NCI-H2227 (cell line): ENCODE results near the gene GRIN1.
"Not testable (repeated sequence)": the region's sequence is repeated elsewhere in the genome, so short reads cannot be mapped to it uniquely, and the experiment has no call there.

Experiments used
- DNase-seq: peaks from one replicate; lab custom pipeline; 2025; ENCODE audit not compliant: unreplicated experiment; lab: John Stamatoyannopoulos, UW

Gene GRIN1

DNA sequence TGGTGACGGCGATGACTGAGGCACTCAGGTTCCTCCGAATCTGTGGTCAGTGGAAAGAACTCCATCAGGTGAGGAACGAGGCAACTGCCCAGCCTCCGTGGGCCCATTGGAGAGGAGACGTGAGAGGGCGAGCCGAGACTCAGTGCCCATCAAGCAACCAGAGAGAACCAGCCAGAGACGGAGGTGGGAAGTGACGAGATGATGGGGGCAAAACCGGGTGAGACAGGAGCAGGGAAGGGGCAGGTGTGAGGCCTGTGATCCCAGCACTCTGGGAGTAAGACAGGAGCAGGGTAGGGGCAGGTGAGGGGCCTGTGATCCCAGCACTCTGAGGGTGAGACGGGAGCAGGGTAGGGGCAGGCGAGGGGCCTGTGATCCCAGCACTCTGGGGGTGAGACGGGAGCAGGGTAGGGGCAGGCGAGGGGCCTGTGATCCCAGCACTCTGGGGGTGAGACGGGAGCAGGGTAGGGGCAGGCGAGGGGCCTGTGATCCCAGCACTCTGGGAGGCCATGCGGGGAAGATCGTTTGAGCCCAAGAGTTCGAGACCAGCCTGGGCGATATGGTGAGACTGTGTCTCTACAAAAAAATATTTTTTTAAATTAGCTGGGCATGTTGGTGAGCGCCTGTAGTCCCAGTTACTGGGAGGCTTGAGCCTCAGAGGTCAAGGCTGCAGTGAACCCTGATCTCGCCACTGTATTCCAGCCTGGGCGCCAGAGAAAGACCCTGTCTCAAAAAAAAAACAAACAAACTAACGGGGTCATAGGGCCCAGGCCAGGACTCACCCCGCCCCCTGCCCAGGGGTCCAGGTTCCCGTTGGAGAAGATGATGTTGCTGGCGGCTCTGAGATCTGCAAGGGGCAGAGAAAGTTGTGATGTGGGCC is 27.8 kb upstream of the GRIN1 start:
- DNase-seq = no peak

- DNase-seq = no peak
Observed at GRCh38 chr9:137111788-137112563, 27.0 kb upstream of the GRIN1 start.

- no peak for DNase-seq
Observed at GRCh38 chr9:137112564-137113384, 26.2 kb upstream of the GRIN1 start.

GRCh38 chr9:137113385-137114159 is 25.4 kb upstream of the GRIN1 start:
- no peak for DNase-seq

DNA sequence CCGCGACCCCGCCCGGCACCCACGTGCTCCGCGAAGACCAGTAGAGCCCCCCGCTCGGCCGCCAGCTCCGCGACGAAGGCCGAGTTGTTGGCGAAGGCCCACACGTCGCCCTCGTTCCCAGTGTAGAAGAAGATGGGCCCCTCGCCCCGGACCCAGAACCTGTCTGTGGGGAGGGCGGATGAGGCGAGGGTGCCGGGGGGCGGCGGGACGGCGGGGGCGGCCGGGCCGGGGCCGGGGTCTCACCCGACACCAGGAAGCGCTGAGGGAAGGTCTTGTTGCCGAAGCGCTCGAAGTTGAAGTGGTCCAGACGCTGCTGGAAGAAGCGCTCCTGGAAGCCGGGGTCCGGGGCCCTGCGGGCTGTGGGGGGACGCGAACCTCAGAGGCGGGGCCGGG is 24.7 kb upstream of the GRIN1 start:
- DNase-seq = no peak

- peak; percentile 63 for DNase-seq
Observed at GRCh38 chr9:137114613-137115393, 24.2 kb upstream of the GRIN1 start, which contains the start of gene DPP7. Gene DPP7 (minus strand): TSS chr9:137114733. CDS start chr9:137114713, 20 bp downstream.

- no peak for DNase-seq
Observed at GRCh38 chr9:137115394-137116026, 23.4 kb upstream of the GRIN1 start.

GRCh38 chr9:137116027-137116507 is 22.9 kb upstream of the GRIN1 start:
- DNase-seq = no peak

DNA sequence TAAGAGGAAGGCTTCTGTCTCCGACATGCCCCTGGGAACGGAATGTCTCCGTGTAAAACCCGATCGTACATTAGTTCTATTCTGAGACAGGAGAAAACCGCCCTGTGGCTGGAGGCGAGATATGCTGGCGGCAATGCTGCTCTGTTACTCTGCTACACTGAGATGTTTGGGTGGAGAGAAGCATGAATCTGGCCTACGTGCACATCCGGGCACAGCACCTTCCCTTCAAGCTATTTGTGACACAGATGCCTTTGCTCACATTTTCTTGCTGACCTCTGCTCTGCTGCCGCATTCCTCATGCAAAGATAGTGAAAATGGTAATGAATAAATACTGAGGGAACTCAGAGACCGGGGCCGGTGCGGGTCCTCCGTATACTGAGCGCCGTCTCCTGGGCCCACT is 22.2 kb upstream of the GRIN1 start:
- DNase-seq = no peak

DNA sequence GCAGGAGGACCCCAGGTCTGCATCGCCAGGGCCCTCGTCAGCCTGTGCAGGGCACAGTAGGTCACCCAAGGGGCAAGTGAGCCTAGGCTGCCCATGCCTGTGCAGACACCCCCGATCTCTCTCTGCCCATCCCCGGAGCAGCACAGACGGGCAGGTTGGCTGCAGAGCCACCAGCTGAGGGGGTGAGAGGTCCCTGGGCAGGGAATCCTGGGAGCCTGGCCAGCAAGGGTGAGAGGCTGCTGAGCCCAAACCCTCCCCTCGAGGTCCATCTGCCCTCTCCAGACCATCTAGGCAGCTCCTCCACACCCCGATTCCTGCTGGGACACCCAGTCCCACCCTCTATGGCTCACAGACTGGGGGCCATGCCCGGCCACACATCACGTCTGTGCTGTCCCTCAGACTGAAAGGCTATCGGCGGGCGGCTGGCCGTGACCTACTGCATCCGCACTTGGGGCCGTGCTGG is 21.7 kb upstream of the GRIN1 start:
- DNase-seq = no peak

GRCh38 chr9:137118092-137118603 is 20.8 kb upstream of the GRIN1 start:
- DNase-seq = not testable (repeated sequence)

DNA sequence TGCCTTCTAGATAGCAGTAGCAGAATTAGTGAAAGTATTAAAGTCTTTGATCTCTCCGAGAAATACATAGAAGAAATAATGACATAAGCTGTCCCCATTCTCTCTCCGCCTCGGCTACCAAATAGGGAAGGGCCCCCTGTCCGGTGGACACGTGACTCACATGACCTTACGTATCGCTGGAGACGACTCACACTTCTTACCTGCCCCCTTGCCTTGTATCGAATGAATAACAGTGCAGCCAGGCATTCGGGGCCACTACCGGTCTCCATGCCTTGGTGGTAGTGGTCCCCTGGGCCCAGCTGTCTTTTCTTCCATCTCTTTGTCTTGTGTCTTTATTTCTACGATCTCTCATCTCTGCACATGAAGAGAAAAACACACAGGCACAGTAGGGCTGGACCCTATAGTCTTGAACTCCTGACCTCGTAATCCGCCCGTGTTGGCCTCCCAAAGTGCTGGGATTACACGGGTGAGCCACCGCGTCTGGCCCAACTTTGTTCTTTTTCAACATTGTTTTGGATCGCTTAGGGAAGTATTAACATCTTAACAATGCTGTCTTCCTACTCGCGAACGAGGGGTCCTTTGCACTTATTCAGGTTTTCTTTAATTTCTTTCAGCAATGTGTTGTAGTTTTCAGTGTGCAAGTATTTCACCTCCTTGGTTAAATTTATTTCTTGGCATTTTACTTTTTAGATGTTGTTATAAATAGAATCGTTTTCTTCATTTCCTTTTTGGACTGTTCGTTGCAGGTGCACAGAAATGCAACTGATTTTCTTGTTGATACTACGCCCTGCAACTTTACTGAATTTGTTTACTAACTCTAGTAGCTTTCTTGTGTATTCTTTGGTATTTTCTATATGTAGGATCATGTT is 16.8 kb upstream of the GRIN1 start:
- not testable (repeated sequence) for DNase-seq

DNA sequence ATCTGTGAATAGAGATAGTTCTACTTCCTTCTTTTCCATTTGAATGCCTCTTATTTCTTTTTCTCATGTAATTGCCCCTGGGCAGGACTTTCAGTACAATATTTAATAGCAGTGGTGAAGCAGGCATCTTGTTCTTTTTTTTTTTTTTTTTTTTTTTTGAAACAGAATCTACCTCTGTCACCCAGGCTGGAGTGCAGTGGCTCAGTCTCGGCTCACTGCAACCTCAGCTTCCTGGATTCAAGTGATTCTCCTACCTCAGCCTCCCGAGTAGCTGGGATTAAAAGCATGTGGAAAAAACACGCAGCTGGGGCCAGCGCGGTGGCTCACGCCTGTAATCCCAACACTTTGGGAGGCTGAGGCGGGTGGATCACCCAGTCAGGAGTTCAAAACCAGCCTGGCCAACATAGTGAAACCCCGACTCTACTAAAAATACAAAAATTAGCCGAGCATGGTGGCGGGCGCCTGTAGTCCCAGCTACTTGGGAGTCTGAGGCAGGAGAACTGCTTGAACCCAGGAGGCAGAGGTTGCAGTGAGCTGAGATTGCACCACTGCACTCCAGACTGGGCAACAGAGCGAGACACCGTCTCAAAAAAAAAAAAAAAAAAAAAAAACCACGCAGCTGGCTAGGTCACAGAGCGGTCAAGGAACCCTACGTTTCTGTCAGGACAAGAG is 16.0 kb upstream of the GRIN1 start:
- DNase-seq = not testable (repeated sequence)

GRCh38 chr9:137123468-137123837 is 15.5 kb upstream of the GRIN1 start:
- no peak for DNase-seq

GRCh38 chr9:137123952-137124462 is 14.9 kb upstream of the GRIN1 start:
- DNase-seq = not testable (repeated sequence)

GRCh38 chr9:137126786-137127185 is 12.2 kb upstream of the GRIN1 start:
- no peak for DNase-seq
